Measurements from ENCODE around the gene CYBB. TPM values are rescaled to one million over a fixed set of nuclear protein-coding genes. Genes with fewer than 3 reads are reported as not detected.

CYBB gene
- total RNA-seq (2021; ENCODE audit: unreplicated experiment) = 0.23 TPM
- 0.07 TPM for polyA plus RNA-seq (2012; ENCODE audit: insufficient read length)
- percentile 19 among the genes with signal in this experiment for Bru-seq, nascent RNA
- percentile 28 among the genes with signal in this experiment for BruChase-seq, experiment 1, labeled RNA remaining after a 2-hour chase
- BruChase-seq, experiment 2, labeled RNA remaining after a 6-hour chase = percentile 31 among the genes with signal in this experiment
- long read RNA-seq = 0 reads

- Histone ChIP-seq H3K27me3 (ENCODE audit: control insufficient read depth, insufficient read depth, low read length) (no peaks in the 10 kb centered on the region), H3K4me3 (ENCODE audit: low read depth in 2 of 2, low read length in 2 of 2) (no peak within 1 kb of the TSS), H3K27ac (ENCODE audit: low read length) (no peak within 1 kb of the TSS), H3K4me1 (ENCODE audit: control insufficient read depth, insufficient read depth, low read length) (no peaks in the 10 kb centered on the region), H3K36me3 (ENCODE audit: control insufficient read depth, insufficient read depth, low read length) (no peaks in the 10 kb centered on the region), H3K9me3 (ENCODE audit: control insufficient read depth, insufficient read depth, low read depth, low read length) (no peaks in the 10 kb centered on the region)
- intact Hi-C loops (cut with micrococcal nuclease; ENCODE audit: unreplicated experiment) = no loop called here
- ChIA-PET CTCF (no interaction called here), POLR2A (no interaction called here)
- DNase-seq (ENCODE audit: low read depth, low spot score) (no peak), ATAC-seq (no peak)
- in situ Hi-C loops (cut with HindIII; ENCODE audit: low pct_unique_long_range_greater_than_20kb, low sequenced_read_pairs) = no loop called here
- BruUV-seq (replicated peaks) = no TSS peak
- no peak for TF ChIP-seq CTCF (IDR thresholded peaks at IDR 0.05)
- no peak for TF ChIP-seq SIN3A (IDR thresholded peaks at IDR 0.05; ENCODE audit: borderline replicate concordance, insufficient read depth, low read depth, low read length)
- no peak for TF ChIP-seq TCF7L2 (IDR thresholded peaks at IDR 0.05; ENCODE audit: low read depth, low read length)
- no peak for TF ChIP-seq POLR2AphosphoS5 (IDR thresholded peaks at IDR 0.05; ENCODE audit: low read depth, low read length)
- TF ChIP-seq REST (IDR thresholded peaks at IDR 0.05; ENCODE audit: insufficient read depth in 1 of 2, low read depth in 2 of 2, low read length in 1 of 2) = no peak
Measured at GRCh38 chrX:37779857-37780256, at the start of gene CYBB. Gene CYBB (plus strand): TSS chrX:37780059. CDS start chrX:37780078, 19 bp downstream.

GRCh38 chrX:37745354-37745753 lies 34.5 kb upstream of the CYBB start:
- in situ Hi-C loops (cut with HindIII; ENCODE audit: low pct_unique_long_range_greater_than_20kb, low sequenced_read_pairs) = no loop called here
- ChIA-PET CTCF (interaction anchor here (0.7 to 1.0 kb wide), 2 partner anchors 9 to 80 kb away, joined by 3 to 12 read pairs; no protein-coding TSS in a partner anchor), POLR2A (no interaction called here)
- H3K36me3 ChIP-seq (ENCODE audit: control insufficient read depth, insufficient read depth, low read length) = no peaks in the 10 kb centered on the region
- H3K27ac ChIP-seq (ENCODE audit: low read length) = no peak overlapping the region
- H3K4me1 ChIP-seq (ENCODE audit: control insufficient read depth, insufficient read depth, low read length) = no peaks in the 10 kb centered on the region
- no peak for TF ChIP-seq SIN3A (IDR thresholded peaks at IDR 0.05; ENCODE audit: borderline replicate concordance, insufficient read depth, low read depth, low read length)
- TF ChIP-seq CTCF (IDR thresholded peaks at IDR 0.05) = peak; percentile 78
- TF ChIP-seq TCF7L2 (IDR thresholded peaks at IDR 0.05; ENCODE audit: low read depth, low read length) = no peak
- no peak for TF ChIP-seq POLR2AphosphoS5 (IDR thresholded peaks at IDR 0.05; ENCODE audit: low read depth, low read length)
- TF ChIP-seq REST (IDR thresholded peaks at IDR 0.05; ENCODE audit: insufficient read depth in 1 of 2, low read depth in 2 of 2, low read length in 1 of 2) = no peak
- no peak overlapping the region for H3K4me3 ChIP-seq (ENCODE audit: low read depth in 2 of 2, low read length in 2 of 2)
- peak; percentile 18 for DNase-seq (ENCODE audit: low read depth, low spot score)
- ATAC-seq = peak; percentile 66; the same call in 1 of the 2 replicates
- H3K9me3 ChIP-seq (ENCODE audit: control insufficient read depth, insufficient read depth, low read depth, low read length) = no peaks in the 10 kb centered on the region
- intact Hi-C loops (cut with micrococcal nuclease; ENCODE audit: unreplicated experiment) = loop anchor here (2.0 to 5.0 kb wide), 2 partner anchors 79 to 432 kb away; no protein-coding TSS in a partner anchor
- H3K27me3 ChIP-seq (ENCODE audit: control insufficient read depth, insufficient read depth, low read length) = no peaks in the 10 kb centered on the region
- no TSS peak for BruUV-seq (replicated peaks)

Data from Panc1 (cell line).